SKM-1 treated with dmso at 0.1 percent for 144 hours (cell line): Measurements from ENCODE around the gene DPP9.

Experiments used
- DNase-seq: peaks from one replicate; lab custom pipeline; 2025; ENCODE audit not compliant: unreplicated experiment; lab: John Stamatoyannopoulos, UW

Gene DPP9

GRCh38 chr19:4660181-4660791 lies 63.4 kb downstream of the DPP9 start:
- no peak for DNase-seq

- DNase-seq = no peak
Observed at GRCh38 chr19:4657835-4658234, 65.8 kb downstream of the DPP9 start.

GRCh38 chr19:4657262-4657661 lies 66.4 kb downstream of the DPP9 start:
- DNase-seq = no peak

- no peak for DNase-seq
Observed at GRCh38 chr19:4656102-4656501, 67.5 kb downstream of the DPP9 start.

- no peak for DNase-seq
Observed at GRCh38 chr19:4654437-4655361, 68.9 kb downstream of the DPP9 start.

- no peak for DNase-seq
Observed at GRCh38 chr19:4653793-4654436, 69.7 kb downstream of the DPP9 start.

- no peak for DNase-seq
Observed at GRCh38 chr19:4652075-4652474, 71.6 kb downstream of the DPP9 start.

GRCh38 chr19:4650159-4650558 lies 73.5 kb downstream of the DPP9 start:
- no peak for DNase-seq

- no peak for DNase-seq
Observed at GRCh38 chr19:4649392-4650047, 74.1 kb downstream of the DPP9 start.

GRCh38 chr19:4647676-4648644 lies 75.7 kb downstream of the DPP9 start:
- DNase-seq = no peak

GRCh38 chr19:4645718-4646117 lies 77.9 kb downstream of the DPP9 start:
- DNase-seq = no peak

- no peak for DNase-seq
Observed at GRCh38 chr19:4642625-4643024, 81.0 kb downstream of the DPP9 start.

GRCh38 chr19:4641132-4641531 lies 82.5 kb downstream of the DPP9 start:
- DNase-seq = no peak

GRCh38 chr19:4640247-4641000 lies 83.2 kb downstream of the DPP9 start:
- no peak for DNase-seq

- no peak for DNase-seq
Observed at GRCh38 chr19:4639531-4640246, 84.0 kb downstream of the DPP9 start.

- peak; percentile 99 for DNase-seq
Observed at GRCh38 chr19:4638828-4639530, 84.7 kb downstream of the DPP9 start, which contains the start of gene TNFAIP8L1. TSS of gene TNFAIP8L1 (plus strand) at chr19:4639516. CDS start at chr19:4651870, 12,354 bp downstream.

GRCh38 chr19:4638317-4638716 lies 85.3 kb downstream of the DPP9 start:
- DNase-seq = no peak

GRCh38 chr19:4636761-4637160 lies 86.9 kb downstream of the DPP9 start:
- no peak for DNase-seq
